H1 (cell line): ENCODE data around the gene STX18. TPM values are rescaled to one million over a fixed set of nuclear protein-coding genes. Genes with fewer than 3 reads are reported as not detected.

ENCODE experiments used
- BCL11A ChIP-seq, 2 experiments: IDR thresholded peaks; one replicate each; pipeline ENCODE4 v1.6.1; 2011; ENCODE audit warnings: low read depth in 2 of 2, low read length in 2 of 2, mild to moderate bottlenecking in 2 of 2
- CHD7 ChIP-seq: fragments of 300-600 bp; sonication (generic); IDR thresholded peaks from 2 replicates; pipeline ENCODE4 v1.7.1; 2012; ENCODE audit warnings: low read length, moderate library complexity, mild to moderate bottlenecking, inconsistent platforms; ENCODE audit not compliant: insufficient replicate concordance
- HDAC6 ChIP-seq: IDR thresholded peaks from one replicate; pipeline ENCODE4 v1.7.1; 2012; ENCODE audit warnings: low read depth, mild to moderate bottlenecking, inconsistent platforms, low read length, moderate library complexity
- JUND ChIP-seq: IDR thresholded peaks from 2 replicates; pipeline ENCODE4 v1.6.1; 2011; ENCODE audit warnings: mild to moderate bottlenecking, improper control_type of control experiment, low read length
- SAP30 ChIP-seq: fragments of 300-600 bp; sonication (generic); IDR thresholded peaks from 2 replicates; pipeline ENCODE4 v1.7.1; 2012; ENCODE audit warnings: low read length, moderate library complexity, mild to moderate bottlenecking, inconsistent platforms; ENCODE audit not compliant: insufficient read depth, insufficient replicate concordance
- YY1 ChIP-seq: IDR thresholded peaks from 2 replicates; pipeline ENCODE4 v1.6.1; 2011; ENCODE audit warnings: low read depth, mild to moderate bottlenecking, low read length
- polyA plus RNA-seq, 7 experiments: library from polyadenylated mRNA; depleted of rRNA in 3 of 7; stranded (reverse) in 5 of 7; unstranded in 2 of 7; fragments of >200 nt in 5 of 7; fragments of 200-250 nt in 2 of 7; gene quantifications; 1 replicate in 5 of 7; 2 replicates in 1 of 7; 4 replicates in 1 of 7; pipeline versions ENCODE4 v1.2.1 to v1.2.3, GENCODE V29; 2011 to 2013; ENCODE audit warnings: missing spikeins in 2 of 7, mixed read lengths in 2 of 7
- total RNA-seq: library from RNA; stranded (reverse); fragmentation: NEBNext Ultra II Directional; extraction: Animal tissue kit (Norgen Biotek cat#: 25700); gene quantifications from 2 replicates; pipeline ENCODE4 v1.2.1, GENCODE V29; 2021

STX18 gene
- total and polyA plus RNA-seq, 2 of the 8 experiments (the other 6 are each of a cell fraction or from before 2014, with no cell fraction given) = 14.6 to 18.3 TPM

- no peak for TF ChIP-seq CHD7
- no peak for TF ChIP-seq BCL11A (IDR thresholded peaks at IDR 0.05; ENCODE audit: low read depth in 2 of 2, low read length in 2 of 2)
- TF ChIP-seq SAP30 = no peak
- no peak for TF ChIP-seq YY1
- TF ChIP-seq JUND = no peak
- no peak for TF ChIP-seq HDAC6
Measured at GRCh38 chr4:4509521-4509920, 32.3 kb downstream of the STX18 start (continued).
